H1 (cell line): ENCODE results near the gene RBM5. TPM values are rescaled to one million over a fixed set of nuclear protein-coding genes. Genes with fewer than 3 reads are reported as not detected.

Experiments used
- ASH2L ChIP-seq: fragments of 200-600, 300-600 bp; sonication (generic); IDR thresholded peaks from one replicate; pipeline ENCODE4 v1.7.1; 2017; ENCODE audit warnings: low read length
- BACH1 ChIP-seq: IDR thresholded peaks from 2 replicates; pipeline ENCODE4 v1.6.1; 2012; ENCODE audit warnings: low read length, improper control_type of control experiment
- CHD1 ChIP-seq: IDR thresholded peaks from 2 replicates; pipeline ENCODE4 v1.6.1; 2012; ENCODE audit warnings: low read depth, low read length, improper control_type of control experiment
- EGR1 ChIP-seq: IDR thresholded peaks from 2 replicates; pipeline ENCODE4 v1.6.1; 2011; ENCODE audit warnings: low read depth, low read length, borderline replicate concordance
- HDAC2 ChIP-seq, 2 experiments: fragments of 300-600 bp in 1 of 2; sonication (generic) in 1 of 2; IDR thresholded peaks; 2 replicates each; pipeline ENCODE4 v1.6.1; 2011 to 2012; ENCODE audit warnings: low read depth in 2 of 2, low read length in 2 of 2, mild to moderate bottlenecking in 2 of 2, moderate library complexity in 2 of 2, borderline replicate concordance in 1 of 2, inconsistent platforms in 1 of 2
- JUN ChIP-seq: IDR thresholded peaks from 2 replicates; pipeline ENCODE4 v1.6.1; 2011; ENCODE audit warnings: low read depth, mild to moderate bottlenecking, improper control_type of control experiment, low read length
- MAFK ChIP-seq: IDR thresholded peaks from 2 replicates; pipeline ENCODE4 v1.6.1; 2012; ENCODE audit warnings: low read depth, mild to moderate bottlenecking, improper control_type of control experiment, low read length
- POLR2A ChIP-seq, 2 experiments: IDR thresholded peaks; 1 replicate in 1 of 2; 2 replicates in 1 of 2; pipeline ENCODE4 v1.6.1; 2011; ENCODE audit warnings: low read depth in 2 of 2, low read length in 2 of 2, mild to moderate bottlenecking in 2 of 2; ENCODE audit errors: control extremely low read depth in 1 of 2
- POLR2AphosphoS5 ChIP-seq: IDR thresholded peaks from 2 replicates; pipeline ENCODE4 v1.6.1; 2011; ENCODE audit warnings: low read depth, low read length
- RXRA ChIP-seq: IDR thresholded peaks from 2 replicates; pipeline ENCODE4 v1.6.1; 2011; ENCODE audit warnings: low read depth, mild to moderate bottlenecking, low read length, moderate library complexity; ENCODE audit not compliant: insufficient read depth
- SAP30 ChIP-seq: fragments of 300-600 bp; sonication (generic); IDR thresholded peaks from 2 replicates; pipeline ENCODE4 v1.7.1; 2012; ENCODE audit warnings: low read length, moderate library complexity, mild to moderate bottlenecking, inconsistent platforms; ENCODE audit not compliant: insufficient read depth, insufficient replicate concordance
- SIX5 ChIP-seq: IDR thresholded peaks from 2 replicates; pipeline ENCODE4 v1.6.1; 2011; ENCODE audit warnings: mild to moderate bottlenecking, low read depth, low read length
- SP1 ChIP-seq: IDR thresholded peaks from 2 replicates; pipeline ENCODE4 v1.6.1; 2011; ENCODE audit warnings: low read depth, low read length
- TCF12 ChIP-seq: IDR thresholded peaks from 2 replicates; pipeline ENCODE4 v1.6.1; 2011; ENCODE audit warnings: low read depth, mild to moderate bottlenecking, low read length
- ZNF274 ChIP-seq: IDR thresholded peaks from 2 replicates; pipeline ENCODE4 v1.7.0; 2012; ENCODE audit warnings: low read length, borderline replicate concordance; ENCODE audit errors: extremely low read depth
- polyA plus RNA-seq, 7 experiments: library from polyadenylated mRNA; depleted of rRNA in 3 of 7; stranded (reverse) in 5 of 7; unstranded in 2 of 7; fragments of >200 nt in 5 of 7; fragments of 200-250 nt in 2 of 7; gene quantifications; 1 replicate in 5 of 7; 2 replicates in 1 of 7; 4 replicates in 1 of 7; pipeline versions ENCODE4 v1.2.1 to v1.2.3, GENCODE V29; 2011 to 2013; ENCODE audit warnings: missing spikeins in 2 of 7, mixed read lengths in 2 of 7
- total RNA-seq: library from RNA; stranded (reverse); fragmentation: NEBNext Ultra II Directional; extraction: Animal tissue kit (Norgen Biotek cat#: 25700); gene quantifications from 2 replicates; pipeline ENCODE4 v1.2.1, GENCODE V29; 2021
- TF ChIP-seq, protein P1 (sequence below): IDR thresholded peaks from 2 replicates; pipeline ENCODE4 v1.6.1; 2011; ENCODE audit warnings: low read depth, mild to moderate bottlenecking, low read length; ENCODE audit not compliant: insufficient read depth
- TF ChIP-seq, protein P2 (sequence below): IDR thresholded peaks from 2 replicates; pipeline ENCODE4 v1.6.1; 2012; ENCODE audit warnings: low read length, inconsistent platforms

Gene RBM5
- total and polyA plus RNA-seq, 2 of the 8 experiments (the other 6 are each of a cell fraction or from before 2014, with no cell fraction given) = 82.7 to 144 TPM

- no peak for TF ChIP-seq EGR1
- no peak for TF ChIP-seq CHD1
- no peak for TF ChIP-seq SIX5
- peak; percentile 82 for TF ChIP-seq ASH2L
- no peak for TF ChIP-seq SP1
- TF ChIP-seq, protein P1, sequence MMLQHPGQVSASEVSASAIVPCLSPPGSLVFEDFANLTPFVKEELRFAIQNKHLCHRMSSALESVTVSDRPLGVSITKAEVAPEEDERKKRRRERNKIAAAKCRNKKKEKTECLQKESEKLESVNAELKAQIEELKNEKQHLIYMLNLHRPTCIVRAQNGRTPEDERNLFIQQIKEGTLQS = no peak
- no peak for TF ChIP-seq JUN
- peak in 1 of 2 experiments; percentile 78; a peak in 2 of 3 replicates for TF ChIP-seq POLR2A (IDR thresholded peaks at IDR 0.05; ENCODE audit: control extremely low read depth in 1 of 2, low read depth in 2 of 2, low read length in 2 of 2)
- TF ChIP-seq POLR2AphosphoS5 = peak; percentile 71; the same call in 1 of the 2 replicates
- no peak for TF ChIP-seq MAFK
- TF ChIP-seq BACH1 = no peak
- TF ChIP-seq ZNF274 = no peak
- TF ChIP-seq HDAC2 (IDR thresholded peaks at IDR 0.05; ENCODE audit: borderline replicate concordance in 1 of 2, low read depth in 2 of 2, low read length in 2 of 2) = 0 out of 4 replicates have a peak, but pooled peaks of 1 of the 2 experiments have one; percentile 32
- TF ChIP-seq, protein P2, sequence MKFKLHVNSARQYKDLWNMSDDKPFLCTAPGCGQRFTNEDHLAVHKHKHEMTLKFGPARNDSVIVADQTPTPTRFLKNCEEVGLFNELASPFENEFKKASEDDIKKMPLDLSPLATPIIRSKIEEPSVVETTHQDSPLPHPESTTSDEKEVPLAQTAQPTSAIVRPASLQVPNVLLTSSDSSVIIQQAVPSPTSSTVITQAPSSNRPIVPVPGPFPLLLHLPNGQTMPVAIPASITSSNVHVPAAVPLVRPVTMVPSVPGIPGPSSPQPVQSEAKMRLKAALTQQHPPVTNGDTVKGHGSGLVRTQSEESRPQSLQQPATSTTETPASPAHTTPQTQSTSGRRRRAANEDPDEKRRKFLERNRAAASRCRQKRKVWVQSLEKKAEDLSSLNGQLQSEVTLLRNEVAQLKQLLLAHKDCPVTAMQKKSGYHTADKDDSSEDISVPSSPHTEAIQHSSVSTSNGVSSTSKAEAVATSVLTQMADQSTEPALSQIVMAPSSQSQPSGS = no peak
- TF ChIP-seq SAP30 = peak; percentile 83
- no peak for TF ChIP-seq TCF12
- TF ChIP-seq RXRA = no peak
Observed at GRCh38 chr3:50088725-50089608, at the start of gene RBM5 (continued).
